K562 (cell line): ENCODE results near the gene CCNY.

Source experiments
- KDM1A ChIP-seq, 2 experiments: fragments of 450-650 bp; IDR thresholded peaks; 2 replicates each; pipeline ENCODE4 v1.6.1; 2016; ENCODE audit warnings: mild to moderate bottlenecking in 2 of 2
- USF1 ChIP-seq: sonication (generic); formaldehyde crosslinking; IDR thresholded peaks from 2 replicates; pipeline ENCODE4 v1.9.0; 2022; ENCODE audit warnings: mild to moderate bottlenecking, missing genetic modification reagents

DNA sequence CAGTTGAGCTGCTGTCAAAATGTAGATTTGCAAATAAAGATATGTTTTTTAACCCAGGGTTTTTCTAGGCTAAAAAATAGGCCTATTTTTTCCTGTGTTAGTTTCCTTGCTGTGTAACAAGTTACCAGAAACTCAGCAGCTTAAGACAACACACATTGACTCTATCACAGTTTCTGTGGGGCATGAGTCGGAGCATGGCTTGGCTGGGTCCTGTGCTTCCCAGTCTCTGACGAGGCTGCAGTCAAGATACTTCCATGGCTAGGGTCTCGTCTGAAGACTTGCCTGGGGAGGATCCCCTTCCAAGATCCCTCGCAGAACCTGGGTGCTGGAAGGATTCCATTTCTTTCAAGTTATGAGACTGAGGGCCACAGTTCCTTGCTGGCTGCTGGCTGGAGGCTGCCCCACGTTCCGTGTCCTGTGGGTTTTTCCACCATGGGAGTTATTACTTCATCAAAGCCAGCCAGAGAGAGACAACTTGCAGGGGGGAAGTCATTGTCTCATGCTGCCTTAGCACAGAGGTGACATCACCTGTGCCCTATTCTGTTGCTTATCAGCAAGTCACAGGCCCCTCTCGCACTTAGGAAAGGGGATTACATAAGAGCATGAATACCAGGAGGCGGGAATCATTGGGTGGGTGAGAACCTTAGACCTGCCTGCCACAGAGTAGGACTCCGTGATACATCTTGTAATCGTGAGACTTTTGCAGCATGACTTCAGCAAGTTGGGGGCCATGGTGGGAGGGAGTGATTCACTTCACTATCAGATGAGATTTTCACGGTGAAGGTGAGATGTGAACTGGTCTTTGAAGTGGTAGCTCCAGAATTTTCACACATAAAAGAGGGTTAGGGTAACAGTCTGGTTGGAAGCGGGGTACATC lies 77.9 kb downstream of the CCNY start:
- TF ChIP-seq KDM1A (IDR thresholded peaks at IDR 0.05) (peak in 1 of 2 experiments; percentile 59; a peak in 2 of 4 replicates), USF1 (CRISPR knock-in tag) (no peak)
